GM19351 (cell line): Measurements from ENCODE around the gene ACTR3C.

ENCODE experiments used
- ATAC-seq: cut with Tn5 transposase; IDR thresholded peaks from one replicate; pipeline ENCODE4 v1.9.1; 2021; ENCODE audit warnings: mild to moderate bottlenecking, moderate library complexity; ENCODE audit not compliant: unreplicated experiment

ACTR3C gene

GRCh38 chr7:150322833-150323681 lies at the start of gene ACTR3C, which contains the start of gene LRRC61:
TSS of gene ACTR3C (minus strand) at chr7:150323545. CDS start at chr7:150295296, 28,249 bp downstream.
TSS of gene LRRC61 (plus strand) at chr7:150323355. CDS start at chr7:150336862, 13,507 bp downstream.
- ATAC-seq = peak; percentile 57

GRCh38 chr7:150372271-150373048 lies 49.1 kb upstream of the ACTR3C start:
- no peak for ATAC-seq

- ATAC-seq = no peak
Observed at GRCh38 chr7:150371996-150372270, 48.6 kb upstream of the ACTR3C start.

- ATAC-seq = no peak
Observed at GRCh38 chr7:150371131-150371995, 48.0 kb upstream of the ACTR3C start.

- ATAC-seq = no peak
Observed at GRCh38 chr7:150370612-150371071, 47.3 kb upstream of the ACTR3C start.

- ATAC-seq = no peak
Observed at GRCh38 chr7:150369748-150370501, 46.6 kb upstream of the ACTR3C start.

GRCh38 chr7:150368884-150369747 lies 45.8 kb upstream of the ACTR3C start:
- ATAC-seq = peak; percentile 47

- peak; percentile 53 for ATAC-seq
Observed at GRCh38 chr7:150368096-150368883, 44.9 kb upstream of the ACTR3C start, which contains the start of gene REPIN1. TSS of gene REPIN1 (plus strand) at chr7:150368822. CDS start at chr7:150369712, 890 bp downstream.

GRCh38 chr7:150367677-150368095 lies 44.3 kb upstream of the ACTR3C start:
- no peak for ATAC-seq

GRCh38 chr7:150365673-150366398 lies 42.5 kb upstream of the ACTR3C start:
- ATAC-seq = no peak

GRCh38 chr7:150365194-150365593 lies 41.8 kb upstream of the ACTR3C start:
- ATAC-seq = no peak

- no peak for ATAC-seq
Observed at GRCh38 chr7:150363872-150364271, 40.5 kb upstream of the ACTR3C start.

- no peak for ATAC-seq
Observed at GRCh38 chr7:150363370-150363769, 40.0 kb upstream of the ACTR3C start.

GRCh38 chr7:150361807-150362621 lies 38.7 kb upstream of the ACTR3C start:
- no peak for ATAC-seq

- no peak for ATAC-seq
Observed at GRCh38 chr7:150361402-150361801, 38.1 kb upstream of the ACTR3C start.

GRCh38 chr7:150360363-150361058 lies 37.2 kb upstream of the ACTR3C start:
- no peak for ATAC-seq
